HCT116 (cell line): ENCODE results near the gene VWA3B. TPM values are rescaled to one million over a fixed set of nuclear protein-coding genes. Genes with fewer than 3 reads are reported as not detected.

ENCODE experiments used
- ATAC-seq: fragments of 200-7000 bp; cut with Tn5 transposase; 2 replicates; pipeline ENCODE4 v1.9.1; 2020; ENCODE audit warnings: mild to moderate bottlenecking, moderate library complexity
- BruUV-seq: library from RNA; stranded (reverse); fragments of 400-500 nt; replicated peaks from 2 replicates; lab custom pipeline; 2021; lab: Mats Ljungman, UMichigan
- CTCF ChIA-PET: fragments of 300-600 bp; sonication (Branson Sonifier 250); formaldehyde crosslinking; loops from one replicate; lab custom pipeline; 2021; ENCODE audit warnings: antibody characterized with exemption; lab: Charles Lee
- POLR2A ChIA-PET: fragments of 300-600, 350-600 bp; sonication (Branson Sonifier 250); formaldehyde crosslinking; loops from one replicate; lab custom pipeline; 2021; ENCODE audit warnings: antibody characterized with exemption; lab: Charles Lee
- RAD21 ChIA-PET, 2 experiments: fragments of 300-600 bp; sonication (Branson Sonifier 250); formaldehyde crosslinking; loops; one replicate each; lab custom pipeline; 2023; ENCODE audit warnings: low total read pairs in 2 of 2; ENCODE audit not compliant: uncharacterized antibody in 2 of 2, unreplicated experiment in 2 of 2, low non-redundant PET in 1 of 2; lab: Charles Lee
- DNase-seq: peaks from one replicate; pipeline ENCODE4 v3.0.0-alpha.2; 2010; ENCODE audit warnings: low read depth, low spot score
- H2AFZ ChIP-seq: fragments of 200-600 bp; shearing (Covaris generic), sonication (generic); 2 replicates; pipeline ENCODE4 v1.6.1; 2017; ENCODE audit warnings: low read depth, mixed run types, mixed read lengths, antibody characterized with exemption, low read length; ENCODE audit not compliant: poor library complexity, severe bottlenecking
- H3K27ac ChIP-seq: 2 replicates; pipeline ENCODE4 v1.5.1; 2012; ENCODE audit warnings: low read depth, low read length
- H3K27me3 ChIP-seq: fragments of 200-600 bp; sonication (generic); 2 replicates; pipeline ENCODE4 v1.6.1; 2016; ENCODE audit warnings: mixed run types, low read length, mixed read lengths; ENCODE audit not compliant: insufficient read depth
- H3K36me3 ChIP-seq, 2 experiments: fragments of 200-500 bp in 1 of 2; fragments of 200-600 bp in 1 of 2; sonication (Bioruptor generic) in 1 of 2; sonication (generic) in 1 of 2; 2 replicates each; pipeline versions ENCODE4 v1.5.1 to v1.6.1; 2014 to 2016; ENCODE audit warnings: low read length in 2 of 2, inconsistent platforms in 1 of 2, mixed read lengths in 1 of 2, mixed run types in 1 of 2; ENCODE audit not compliant: insufficient read depth in 2 of 2, control insufficient read depth in 1 of 2
- H3K4me1 ChIP-seq, 2 experiments: fragments of 200-600 bp in 1 of 2; sonication (generic) in 1 of 2; 2 replicates each; pipeline versions ENCODE4 v1.5.1 to v1.6.1; 2012 to 2017; ENCODE audit warnings: low read length in 2 of 2, inconsistent platforms in 1 of 2, mild to moderate bottlenecking in 1 of 2, mixed read lengths in 1 of 2, mixed run types in 1 of 2, moderate library complexity in 1 of 2; ENCODE audit not compliant: insufficient read depth in 2 of 2, control insufficient read depth in 1 of 2
- H3K4me2 ChIP-seq: fragments of 200-600 bp; sonication (generic); 2 replicates; pipeline ENCODE4 v1.6.1; 2017; ENCODE audit warnings: mixed run types, low read length, mixed read lengths
- H3K4me3 ChIP-seq, 2 experiments: fragments of 200-600 bp in 1 of 2; sonication (generic) in 1 of 2; replicated peaks in 1 of 2; 2 replicates each; pipeline ENCODE4 v1.5.1; 2011 to 2016; ENCODE audit warnings: low read length in 2 of 2, control low read depth in 1 of 2, low read depth in 1 of 2, mild to moderate bottlenecking in 1 of 2, mixed read lengths in 1 of 2, mixed run types in 1 of 2
- H3K79me2 ChIP-seq: fragments of 200-600 bp; sonication (generic); 2 replicates; pipeline ENCODE4 v1.6.1; 2017; ENCODE audit warnings: mild to moderate bottlenecking, mixed run types, low read length, moderate library complexity, mixed read lengths; ENCODE audit not compliant: insufficient read depth
- H3K9ac ChIP-seq: fragments of 200-600 bp; sonication (generic); 2 replicates; pipeline ENCODE4 v1.6.1; 2016; ENCODE audit warnings: low read length, mixed read lengths
- H3K9me2 ChIP-seq: fragments of 200-600 bp; sonication (generic), shearing (Covaris generic); 2 replicates; pipeline ENCODE4 v1.6.1; 2017; ENCODE audit warnings: mixed run types, mild to moderate bottlenecking, moderate library complexity; ENCODE audit not compliant: insufficient read depth
- H3K9me3 ChIP-seq, 2 experiments: fragments of 200-500 bp in 1 of 2; fragments of 200-600 bp in 1 of 2; sonication (Bioruptor generic) in 1 of 2; sonication (generic) in 1 of 2; 2 replicates each; pipeline ENCODE4 v1.6.1; 2014 to 2017; ENCODE audit warnings: low read length in 2 of 2, mixed read lengths in 2 of 2, inconsistent platforms in 1 of 2, low read depth in 1 of 2, mild to moderate bottlenecking in 1 of 2, mixed run types in 1 of 2, moderate library complexity in 1 of 2; ENCODE audit not compliant: control insufficient read depth in 1 of 2, insufficient read depth in 1 of 2
- H4K20me1 ChIP-seq: fragments of 200-600 bp; sonication (generic), shearing (Covaris generic); 2 replicates; pipeline ENCODE4 v1.6.1; 2017; ENCODE audit warnings: mixed run types, mild to moderate bottlenecking, moderate library complexity; ENCODE audit not compliant: insufficient read depth
- CEBPB ChIP-seq: IDR thresholded peaks from 2 replicates; pipeline ENCODE4 v1.6.1; 2012; ENCODE audit warnings: low read depth
- ELF1 ChIP-seq: IDR thresholded peaks from 2 replicates; pipeline ENCODE4 v1.6.1; 2012; ENCODE audit warnings: low read depth, borderline replicate concordance
- EZH2 ChIP-seq: fragments of 200-600 bp; sonication (generic); IDR thresholded peaks from 2 replicates; pipeline ENCODE4 v1.6.1; 2017; ENCODE audit warnings: antibody characterized with exemption, mixed run types
- POLR2A ChIP-seq: IDR thresholded peaks from 2 replicates; pipeline ENCODE4 v1.7.0; 2011; ENCODE audit warnings: borderline replicate concordance; ENCODE audit not compliant: insufficient read depth, insufficient read length; ENCODE audit errors: extremely low read depth
- TCF7L2 ChIP-seq: IDR thresholded peaks from 2 replicates; pipeline ENCODE4 v1.7.0; 2011; ENCODE audit warnings: borderline replicate concordance, inconsistent platforms; ENCODE audit not compliant: insufficient read depth, insufficient read length; ENCODE audit errors: extremely low read depth
- ZFX ChIP-seq: fragments of 450-650 bp; IDR thresholded peaks from 2 replicates; pipeline ENCODE4 v1.6.1; 2017
- intact Hi-C: fragments of 100-400 bp; cut with micrococcal nuclease; formaldehyde crosslinking; loops from 2 replicates; pipeline ENCODE4 v1.10.0; 2022
- total RNA-seq: library from RNA; stranded (reverse); gene quantifications from one replicate; pipeline ENCODE4 v1.2.1, GENCODE V29; 2021; ENCODE audit not compliant: unreplicated experiment

The VWA3B gene
- total RNA-seq, 1 experiment from 2014 or later = 0.47 TPM

DNA sequence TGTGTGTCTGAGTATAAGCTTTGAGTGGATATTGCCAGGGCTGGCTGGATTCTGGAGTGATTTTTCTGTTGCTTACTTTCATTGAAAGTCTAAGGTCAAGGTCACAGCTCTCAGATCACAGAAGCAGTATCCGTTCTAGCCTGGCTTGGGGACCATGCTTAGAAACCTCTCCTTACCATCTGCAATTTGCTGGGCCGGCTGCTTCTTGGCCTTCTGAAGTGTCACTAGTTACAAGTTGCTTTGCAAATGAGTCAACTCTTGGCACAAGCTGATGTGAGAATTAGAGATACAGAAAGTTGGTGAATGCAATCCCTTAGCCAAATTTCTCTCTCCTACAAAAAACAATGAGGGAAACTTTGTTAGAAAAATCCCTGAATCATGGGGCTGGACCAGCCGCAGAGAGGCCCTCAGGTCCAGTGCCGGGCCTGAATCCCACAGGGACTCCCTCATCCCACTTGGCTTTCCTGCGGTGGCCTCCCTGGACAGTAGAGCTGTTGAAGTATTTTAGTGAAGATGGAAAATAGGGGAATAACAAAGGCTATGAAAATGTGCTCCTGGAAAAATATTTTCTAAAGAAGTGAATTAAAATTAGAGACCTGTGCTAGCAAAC, 166.6 kb downstream of the VWA3B start:
- intact Hi-C loops = no loop called here
- H3K4me3 ChIP-seq = no peak overlapping the region
- no peak for ATAC-seq
- POLR2A ChIA-PET = no interaction called here
- H3K79me2 ChIP-seq = no peaks in the 10 kb centered on the region
- DNase-seq = no peak
- no peaks in the 10 kb centered on the region for H4K20me1 ChIP-seq
- no peak overlapping the region for H3K27ac ChIP-seq
- no peak overlapping the region for H3K9ac ChIP-seq
- TF ChIP-seq TCF7L2 (no peak), EZH2 (no peak)
- no peaks in the 10 kb centered on the region for H3K4me1 ChIP-seq
- H3K9me3 ChIP-seq = peaks cover 0 to under 1% of the 10 kb centered on the region in 2 experiments; a peak in 1 of 4 replicates
- no peak overlapping the region for H3K4me2 ChIP-seq
- H3K27me3 ChIP-seq = no peaks in the 10 kb centered on the region
- no peak overlapping the region for H2AFZ ChIP-seq
- RAD21 ChIA-PET = no interaction called here
- no TSS peak for BruUV-seq
- H3K36me3 ChIP-seq = no peaks in the 10 kb centered on the region; a peak in 1 of 4 replicates
- CTCF ChIA-PET = no interaction called here
- no peaks in the 10 kb centered on the region for H3K9me2 ChIP-seq

DNA sequence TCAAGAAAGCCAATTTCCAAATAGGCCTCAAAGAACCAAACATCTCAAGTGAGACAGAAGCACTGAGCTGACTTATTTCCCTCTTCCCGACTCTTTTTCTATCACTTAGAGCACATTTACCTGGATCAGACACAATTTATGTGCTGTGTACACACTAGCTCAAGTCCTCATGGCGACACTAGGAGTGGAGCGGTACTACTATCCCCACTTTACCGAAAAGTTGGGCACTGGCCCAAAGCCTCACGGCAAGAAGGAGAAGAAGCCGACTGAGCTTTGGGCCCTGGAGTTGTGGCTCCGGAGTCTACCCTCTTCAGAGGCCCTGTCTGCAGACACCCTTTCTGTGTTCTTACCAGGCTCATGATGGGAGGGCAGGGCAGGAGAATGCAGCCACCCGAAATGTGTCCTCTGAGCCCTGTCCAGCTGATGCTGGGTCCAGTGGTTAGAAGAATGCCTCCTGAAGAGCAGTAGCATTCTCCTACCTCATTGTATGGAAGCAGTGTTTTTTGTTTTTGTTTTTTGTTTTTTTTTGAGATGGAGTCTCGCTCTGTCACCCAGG, 167.6 kb downstream of the VWA3B start:
- POLR2A ChIA-PET = no interaction called here
- H2AFZ ChIP-seq = no peak overlapping the region
- no peak overlapping the region for H3K4me2 ChIP-seq
- no peak for ATAC-seq
- H4K20me1 ChIP-seq = no peaks in the 10 kb centered on the region
- no peaks in the 10 kb centered on the region for H3K9me3 ChIP-seq
- no peaks in the 10 kb centered on the region; a peak in 1 of 4 replicates for H3K36me3 ChIP-seq
- no peak overlapping the region for H3K4me3 ChIP-seq
- H3K27me3 ChIP-seq = no peaks in the 10 kb centered on the region
- H3K4me1 ChIP-seq = no peaks in the 10 kb centered on the region
- intact Hi-C loops = no loop called here
- CTCF ChIA-PET = no interaction called here
- H3K9ac ChIP-seq = no peak overlapping the region
- RAD21 ChIA-PET = no interaction called here
- H3K27ac ChIP-seq = no peak overlapping the region
- no peak for TF ChIP-seq POLR2A
- no peak for TF ChIP-seq ELF1
- no peak for TF ChIP-seq ZFX
- TF ChIP-seq CEBPB = no peak
- TF ChIP-seq, all 23 proteins: peak for 0
- no TSS peak for BruUV-seq
- Histone ChIP-seq H3K79me2 (no peaks in the 10 kb centered on the region), H3K9me2 (no peaks in the 10 kb centered on the region)
- DNase-seq = no peak
